Thyroid gland (tissue), 4 donors: ENCODE results near the gene ARL15. TPM values are rescaled to one million over a fixed set of nuclear protein-coding genes. Genes with fewer than 3 reads are reported as not detected.
A peak's percentile ranks its signal among the peaks of the same experiment; 100 is the strongest.

Experiments used
- DNase-seq, 2 donors: peaks; one replicate each; pipeline ENCODE4 v3.0.0-alpha.2; 2019
- H3K27ac ChIP-seq, 3 donors: fragments of 200-600 bp; sonication (generic); 1 replicate in 2 of 3; 2 replicates in 1 of 3; pipeline ENCODE4 v1.5.1; 2016 to 2019; ENCODE audit warnings: mild to moderate bottlenecking in 1 of 3, moderate library complexity in 1 of 3
- H3K27me3 ChIP-seq: fragments of 200-600 bp; sonication (generic); one replicate; pipeline ENCODE4 v1.5.1; 2019
- H3K36me3 ChIP-seq, 2 donors: fragments of 200-600 bp; sonication (generic); one replicate each; pipeline ENCODE4 v1.5.1; 2016 to 2019
- H3K4me1 ChIP-seq, 2 donors: fragments of 200-600 bp; sonication (generic); one replicate each; pipeline ENCODE4 v1.5.1; 2017 to 2019
- H3K4me3 ChIP-seq, 3 donors: fragments of 200-600 bp; sonication (generic); replicated peaks in 1 of 3; 1 replicate in 2 of 3; 2 replicates in 1 of 3; pipeline ENCODE4 v1.5.1; 2016; ENCODE audit warnings: mild to moderate bottlenecking in 1 of 3
- H3K9me3 ChIP-seq: fragments of 200-600 bp; sonication (generic); one replicate; pipeline ENCODE4 v1.5.1; 2017
- CTCF ChIP-seq, 6 experiments: fragments of 200-600 bp in 3 of 6; fragments of 450-650 bp in 3 of 6; sonication (generic) in 3 of 6; IDR thresholded peaks; one replicate each; pipeline ENCODE4 v1.5.1; 2016 to 2019; ENCODE audit warnings: antibody characterized with exemption in 6 of 6, mild to moderate bottlenecking in 2 of 6, inconsistent platforms in 1 of 6, moderate library complexity in 1 of 6
- POLR2A ChIP-seq, 2 donors: fragments of 450-650 bp; IDR thresholded peaks; one replicate each; pipeline ENCODE4 v1.6.1; 2017; ENCODE audit warnings: antibody characterized with exemption in 2 of 2, mild to moderate bottlenecking in 2 of 2, moderate library complexity in 1 of 2
- WGBS, 2 donors: methylation state at CpG; one replicate each; pipeline ENCODE4 v1.1.5; 2017; 5-methylcytosine and 5-hydroxymethylcytosine counted together
- intact Hi-C: fragments of 100-400 bp; cut with DNase I; formaldehyde crosslinking; loops from one replicate; pipeline ENCODE4 v1.15.1; 2023
- total RNA-seq, 4 donors: library from RNA; depleted of rRNA; stranded (reverse); fragments of >200 nt; gene quantifications; one replicate each; pipeline ENCODE4 v1.2.3, GENCODE V29; 2016

The ARL15 gene
- total RNA-seq, 4 donors from 2014 or later: 23.2 to 39.0 (median 29.5) TPM

- 67 to 72% methylated on average over 5 of the region's 5 CpGs for WGBS, 2 donors
- DNase-seq: no peak
Measured at GRCh38 chr5:54247226-54247625, 63.1 kb downstream of the ARL15 start.

GRCh38 chr5:54243483-54244080 is 66.8 kb downstream of the ARL15 start:
- Histone ChIP-seq H3K27ac (no peak overlapping the region), H3K9me3 (no peaks in the 10 kb centered on the region), H3K4me1 (no peaks in the 10 kb centered on the region), H3K27me3 (no peaks in the 10 kb centered on the region), H3K4me3 (no peak overlapping the region), H3K36me3 (no peaks in the 10 kb centered on the region)
- 48 to 55% methylated on average over 4 of the region's 4 CpGs for WGBS, 2 donors
- DNase-seq: peak; percentile 29 to 33
- TF ChIP-seq CTCF (IDR thresholded peaks at IDR 0.05): peak; percentile 49 to 75 (median 63)
- TF ChIP-seq POLR2A (IDR thresholded peaks at IDR 0.05): no peak
- intact Hi-C loops: loop anchor here (5.0 to 10.0 kb wide), 2 partner anchors 174 to 251 kb away; no protein-coding TSS in a partner anchor

More at GRCh38 chr5:54247226-54247625, 63.1 kb downstream of the ARL15 start:
- no peak overlapping the region for H3K27ac ChIP-seq
- no peaks in the 10 kb centered on the region for H3K36me3 ChIP-seq
- TF ChIP-seq CTCF (IDR thresholded peaks at IDR 0.05): no peak
- no peak for TF ChIP-seq POLR2A (IDR thresholded peaks at IDR 0.05)
- H3K4me1 ChIP-seq: no peaks in the 10 kb centered on the region
- no peak overlapping the region for H3K4me3 ChIP-seq
- H3K9me3 ChIP-seq: no peaks in the 10 kb centered on the region
- no peaks in the 10 kb centered on the region for H3K27me3 ChIP-seq
- intact Hi-C loops: loop anchor here (10.0 kb wide), 1 partner anchor 248 kb away; no protein-coding TSS in a partner anchor

GRCh38 chr5:54242297-54242696 is 68.1 kb downstream of the ARL15 start:
- Histone ChIP-seq H3K4me1 (no peaks in the 10 kb centered on the region), H3K9me3 (no peaks in the 10 kb centered on the region), H3K36me3 (no peaks in the 10 kb centered on the region), H3K4me3 (no peak overlapping the region), H3K27me3 (no peaks in the 10 kb centered on the region), H3K27ac (no peak overlapping the region)
- intact Hi-C loops: loop anchor here (5.0 to 10.0 kb wide), 2 partner anchors 175 to 253 kb away; no protein-coding TSS in a partner anchor
- WGBS, 2 donors: 86 to 89% methylated on average over 5 of the region's 5 CpGs
- no peak for TF ChIP-seq POLR2A (IDR thresholded peaks at IDR 0.05)
- TF ChIP-seq CTCF (IDR thresholded peaks at IDR 0.05): no peak
- no peak for DNase-seq

- peaks cover 0 to 4% of the 10 kb centered on the region in 2 donors for H3K4me1 ChIP-seq
- intact Hi-C loops: no loop called here
- TF ChIP-seq POLR2A (IDR thresholded peaks at IDR 0.05): no peak
- TF ChIP-seq CTCF (IDR thresholded peaks at IDR 0.05): peak in 3 of 6 experiments; percentile 32 to 59 (median 37)
- H3K27ac ChIP-seq: no peak overlapping the region
- H3K9me3 ChIP-seq: no peaks in the 10 kb centered on the region
- H3K36me3 ChIP-seq: no peaks in the 10 kb centered on the region
- WGBS, 2 donors: 62 to 66% methylated on average over 2 of the region's 2 CpGs
- no peak for DNase-seq
- no peaks in the 10 kb centered on the region for H3K27me3 ChIP-seq
- no peak overlapping the region for H3K4me3 ChIP-seq
Measured at GRCh38 chr5:54234304-54234933, 76.0 kb downstream of the ARL15 start.
